Spleen (tissue), 11 donors: Measurements from ENCODE around the gene SKI. TPM values are rescaled to one million over a fixed set of nuclear protein-coding genes. Genes with fewer than 3 reads are reported as not detected.
A peak's percentile ranks its signal among the peaks of the same experiment; 100 is the strongest.

Experiments used
- DNase-seq: peaks from one replicate; pipeline ENCODE4 v3.0.0-alpha.2; 2020
- H3K27ac ChIP-seq, 8 donors: fragments of 200-600 bp; sonication (generic) in 7 of 8; 1 replicate in 4 of 8; 2 replicates in 4 of 8; pipeline versions ENCODE4 v1.5.0 to v1.8.0; 2016 to 2021; ENCODE audit warnings: inconsistent platforms in 4 of 8, mild to moderate bottlenecking in 4 of 8, moderate library complexity in 1 of 8
- H3K27me3 ChIP-seq, 7 donors: fragments of 200-600 bp; sonication (generic) in 6 of 7; replicated peaks in 1 of 7; 1 replicate in 4 of 7; 2 replicates in 3 of 7; pipeline versions ENCODE4 v1.5.0 to v1.8.0; 2016 to 2021; ENCODE audit warnings: inconsistent platforms in 3 of 7, mild to moderate bottlenecking in 1 of 7
- H3K36me3 ChIP-seq, 6 donors: fragments of 200-600 bp; sonication (generic) in 5 of 6; 1 replicate in 4 of 6; 2 replicates in 2 of 6; pipeline versions ENCODE4 v1.5.0 to v1.8.0; 2016 to 2021; ENCODE audit warnings: inconsistent platforms in 2 of 6
- H3K4me1 ChIP-seq, 6 donors: fragments of 200-600 bp; sonication (generic) in 5 of 6; 1 replicate in 3 of 6; 2 replicates in 3 of 6; pipeline versions ENCODE4 v1.5.0 to v1.8.0; 2016 to 2021; ENCODE audit warnings: inconsistent platforms in 3 of 6
- H3K4me3 ChIP-seq, 8 donors: fragments of 200-600 bp; sonication (generic) in 7 of 8; 1 replicate in 4 of 8; 2 replicates in 4 of 8; pipeline versions ENCODE4 v1.5.0 to v1.8.0; 2016 to 2021; ENCODE audit warnings: inconsistent platforms in 4 of 8, mild to moderate bottlenecking in 4 of 8, moderate library complexity in 2 of 8
- H3K9me3 ChIP-seq, 8 donors: fragments of 200-600 bp; sonication (generic) in 7 of 8; 1 replicate in 4 of 8; 2 replicates in 4 of 8; pipeline versions ENCODE4 v1.5.0 to v1.8.0; 2016 to 2021; ENCODE audit warnings: inconsistent platforms in 4 of 8
- POLR2A ChIP-seq, 3 donors: fragments of 450-650 bp; IDR thresholded peaks; one replicate each; pipeline ENCODE4 v1.5.1; 2017; ENCODE audit warnings: antibody characterized with exemption in 3 of 3, mild to moderate bottlenecking in 1 of 3
- POLR2AphosphoS5 ChIP-seq, 3 donors: sonication (generic); formaldehyde crosslinking; IDR thresholded peaks; one replicate each; pipeline ENCODE4 v1.5.1; 2017; ENCODE audit warnings: antibody characterized with exemption in 3 of 3
- WGBS, 5 donors: extraction: QIAGEN DNeasy Blood & Tissue Kit in 3 of 5; methylation state at CpG; one replicate each; pipeline versions ENCODE4 v1.1.5 to v1.1.7; 2013 to 2018; 5-methylcytosine and 5-hydroxymethylcytosine counted together
- intact Hi-C: fragments of 100-400 bp; cut with DNase I; formaldehyde crosslinking; loops from one replicate; pipeline ENCODE4 v1.15.0; 2023; ENCODE audit warnings: low total_unique reads
- polyA plus RNA-seq, 3 donors: library from polyadenylated mRNA; stranded (reverse); fragments of 200-250 nt; gene quantifications; one replicate each; pipeline ENCODE4 v1.2.1, GENCODE V29; 2013
- total RNA-seq, 7 donors: library from RNA; depleted of rRNA in 3 of 7; stranded (reverse); fragments of >200 nt in 3 of 7; fragmentation: NEBNext Ultra II Directional in 4 of 7; extraction: Animal tissue kit (Norgen Biotek cat#: 25700) in 4 of 7; gene quantifications; one replicate each; pipeline versions ENCODE4 v1.1.0 to v1.2.1, GENCODE V29; 2016 to 2021
- TF ChIP-seq, protein P1 (sequence below), 11 experiments: fragments of 200-600 bp in 7 of 11; fragments of 450-650 bp in 4 of 11; sonication (generic) in 4 of 11; IDR thresholded peaks in 8 of 11; conservative IDR thresholded peaks in 3 of 11; 1 replicate in 7 of 11; 2 replicates in 4 of 11; pipeline versions ENCODE4 v1.4.0 to v1.8.0; 2016 to 2021; ENCODE audit warnings: antibody characterized with exemption in 11 of 11, inconsistent platforms in 4 of 11, mild to moderate bottlenecking in 1 of 11
- donor health status: healthy with polysubstance abuse.
- donor health status: DM: no; HTN: no; CAD: no; lungs with moderate emphysema.
- donor health status: DM: no; HTN: no; CAD: no.
- donor health status: Bipolar disorder and iron deficiency.
- donor health status: healthy.
- donor health status: DM: no; HTN: no; CAD: no.
- donor health status: DM: yes; HTN: yes; CAD: no.

SKI gene
- total and polyA plus RNA-seq, 10 donors = 4.4 to 100.0 (median 54.3) TPM

DNA sequence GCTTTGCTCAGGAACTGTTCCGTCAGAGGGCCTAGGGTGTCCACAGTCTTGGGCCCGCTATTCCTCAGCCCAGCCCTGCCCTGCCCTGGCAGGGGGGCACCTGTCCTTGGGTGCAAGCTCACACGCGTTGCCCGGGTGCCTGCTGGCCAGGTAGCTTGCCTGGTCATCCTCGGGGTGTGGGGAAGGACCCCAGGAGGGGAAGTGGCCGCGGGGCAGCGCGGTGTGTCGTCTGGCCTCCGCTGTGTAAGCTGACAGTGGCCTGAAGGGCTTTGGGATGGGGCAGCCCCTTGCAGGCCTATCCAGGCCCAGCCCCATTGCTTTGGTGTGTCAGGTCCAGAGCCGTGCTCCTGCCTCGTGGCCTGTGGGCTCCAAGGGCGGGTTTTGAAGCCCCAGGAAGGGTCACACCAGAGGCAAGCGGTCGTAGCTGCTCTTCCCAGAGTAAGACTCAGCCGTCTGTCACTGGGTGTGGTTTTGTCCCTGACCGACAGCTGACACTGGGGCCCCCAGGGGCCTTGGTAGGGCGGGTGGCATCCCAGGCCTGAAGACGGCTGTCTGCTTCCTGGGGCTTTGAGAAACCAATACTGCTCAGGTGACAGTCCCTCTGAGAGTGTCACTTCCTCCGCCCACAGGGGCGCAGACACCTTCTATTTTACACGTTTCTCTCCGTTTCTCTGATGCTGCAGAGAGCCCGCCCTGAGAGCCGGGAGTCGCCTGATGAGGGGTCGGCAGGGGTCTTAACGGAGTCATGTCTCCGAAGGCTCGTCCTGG lies 72.1 kb downstream of the SKI start:
- H3K9me3 ChIP-seq = no peaks in the 10 kb centered on the region
- 20 to 41% (median 34%) methylated on average over 12 to 32 of the region's 32 CpGs for WGBS, 5 donors
- H3K4me3 ChIP-seq = peak overlapping the region; percentile 6 to 68 (median 42)
- peaks cover 0 to 11% (median 0%) of the 10 kb centered on the region in 7 donors for H3K27me3 ChIP-seq
- intact Hi-C loops = no loop called here
- H3K36me3 ChIP-seq = peaks cover 3 to 37% (median 25%) of the 10 kb centered on the region in 6 donors
- TF ChIP-seq, protein P1, sequence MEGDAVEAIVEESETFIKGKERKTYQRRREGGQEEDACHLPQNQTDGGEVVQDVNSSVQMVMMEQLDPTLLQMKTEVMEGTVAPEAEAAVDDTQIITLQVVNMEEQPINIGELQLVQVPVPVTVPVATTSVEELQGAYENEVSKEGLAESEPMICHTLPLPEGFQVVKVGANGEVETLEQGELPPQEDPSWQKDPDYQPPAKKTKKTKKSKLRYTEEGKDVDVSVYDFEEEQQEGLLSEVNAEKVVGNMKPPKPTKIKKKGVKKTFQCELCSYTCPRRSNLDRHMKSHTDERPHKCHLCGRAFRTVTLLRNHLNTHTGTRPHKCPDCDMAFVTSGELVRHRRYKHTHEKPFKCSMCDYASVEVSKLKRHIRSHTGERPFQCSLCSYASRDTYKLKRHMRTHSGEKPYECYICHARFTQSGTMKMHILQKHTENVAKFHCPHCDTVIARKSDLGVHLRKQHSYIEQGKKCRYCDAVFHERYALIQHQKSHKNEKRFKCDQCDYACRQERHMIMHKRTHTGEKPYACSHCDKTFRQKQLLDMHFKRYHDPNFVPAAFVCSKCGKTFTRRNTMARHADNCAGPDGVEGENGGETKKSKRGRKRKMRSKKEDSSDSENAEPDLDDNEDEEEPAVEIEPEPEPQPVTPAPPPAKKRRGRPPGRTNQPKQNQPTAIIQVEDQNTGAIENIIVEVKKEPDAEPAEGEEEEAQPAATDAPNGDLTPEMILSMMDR (IDR thresholded peaks at IDR 0.05 in 8 of 11, conservative IDR thresholded peaks at IDR 0.05 in 3 of 11) = no peak
- TF ChIP-seq POLR2A (IDR thresholded peaks at IDR 0.05) = peak in 1 of 3 donors; percentile 13
- peak in 2 of 3 donors; percentile 54 to 65 for TF ChIP-seq POLR2AphosphoS5 (IDR thresholded peaks at IDR 0.05)
- peak overlapping the region; percentile 85 to 98 (median 96) for H3K27ac ChIP-seq
- H3K4me1 ChIP-seq = peaks cover 49 to 99% (median 83%) of the 10 kb centered on the region in 6 donors
- DNase-seq = peak; percentile 94

DNA sequence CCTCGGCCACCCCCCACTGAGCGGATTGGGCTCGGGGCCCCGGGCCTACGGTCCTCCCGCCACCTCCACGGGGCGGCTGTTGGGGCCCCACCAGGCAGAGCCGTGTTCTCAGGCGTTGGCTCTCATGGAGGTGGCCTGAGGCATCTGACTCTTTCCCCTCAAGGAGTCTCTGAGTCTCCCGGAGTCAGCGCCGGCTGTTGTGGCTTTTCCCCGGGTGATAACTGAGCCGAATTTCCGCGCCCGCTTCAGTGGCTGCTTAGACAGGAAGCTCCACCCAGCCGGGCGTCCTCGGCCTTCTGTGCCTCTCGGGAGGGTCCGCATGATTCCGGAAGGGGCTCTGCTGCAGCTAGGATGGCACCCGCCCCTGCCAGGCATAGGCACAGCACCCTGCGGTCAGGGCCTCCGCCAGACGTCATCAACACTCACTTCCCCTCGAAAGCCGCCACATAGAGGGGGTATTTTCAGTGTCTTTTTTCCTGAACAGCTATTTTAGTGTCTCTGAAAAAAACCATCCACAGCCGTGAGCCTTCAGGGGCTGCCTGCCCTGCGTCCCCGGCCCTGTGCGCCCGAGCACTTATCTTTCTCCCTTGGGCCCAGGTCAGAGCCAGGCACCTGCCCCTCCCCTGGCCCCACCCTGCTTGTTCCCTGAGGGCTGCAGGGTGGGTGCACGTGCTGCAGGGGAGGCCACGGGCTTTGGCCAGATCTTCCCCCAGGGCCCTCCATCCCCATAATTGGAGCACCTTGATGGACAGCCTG lies 72.9 kb downstream of the SKI start:
- peak overlapping the region; percentile 85 to 98 (median 96) for H3K27ac ChIP-seq
- TF ChIP-seq, protein P1 (IDR thresholded peaks at IDR 0.05 in 8 of 11, conservative IDR thresholded peaks at IDR 0.05 in 3 of 11) = peak in 2 of 11 experiments; percentile 14 to 25
- no peak for TF ChIP-seq POLR2A (IDR thresholded peaks at IDR 0.05)
- peak; percentile 94 to 97 (median 94) for TF ChIP-seq POLR2AphosphoS5 (IDR thresholded peaks at IDR 0.05)
- no peaks in the 10 kb centered on the region for H3K9me3 ChIP-seq
- 1 to 6% (median 2%) methylated on average over 19 to 37 of the region's 37 CpGs for WGBS, 5 donors
- peak overlapping the region; percentile 6 to 68 (median 42) for H3K4me3 ChIP-seq
- peaks cover 3 to 46% (median 34%) of the 10 kb centered on the region in 6 donors for H3K36me3 ChIP-seq
- peak; percentile 98 for DNase-seq
- peaks cover 0 to 11% (median 0%) of the 10 kb centered on the region in 7 donors for H3K27me3 ChIP-seq
- intact Hi-C loops = no loop called here
- H3K4me1 ChIP-seq = peaks cover 42 to 92% (median 77%) of the 10 kb centered on the region in 6 donors

GRCh38 chr1:2301607-2302291 lies 73.6 kb downstream of the SKI start:
- TF ChIP-seq POLR2A (IDR thresholded peaks at IDR 0.05) = no peak
- TF ChIP-seq, protein P1 (IDR thresholded peaks at IDR 0.05 in 8 of 11, conservative IDR thresholded peaks at IDR 0.05 in 3 of 11) = no peak
- no peak for TF ChIP-seq POLR2AphosphoS5 (IDR thresholded peaks at IDR 0.05)
- Histone ChIP-seq H3K27ac (peak overlapping the region; percentile 85 to 98 (median 96)), H3K36me3 (peaks cover 3 to 53% (median 41%) of the 10 kb centered on the region in 6 donors), H3K4me3 (peak overlapping the region in 5 of 8 donors; percentile 10 to 68 (median 38)), H3K4me1 (peaks cover 39 to 84% (median 71%) of the 10 kb centered on the region in 6 donors), H3K9me3 (no peaks in the 10 kb centered on the region), H3K27me3 (peaks cover 0 to 11% (median 0%) of the 10 kb centered on the region in 7 donors)
- DNase-seq = no peak
- 46 to 88% (median 54%) methylated on average over 5 to 17 of the region's 17 CpGs for WGBS, 5 donors
- intact Hi-C loops = no loop called here
